Endothelial cell of umbilical vein (primary cell): ENCODE measurements around the gene CHAC2. TPM values are rescaled to one million over a fixed set of nuclear protein-coding genes. Genes with fewer than 3 reads are reported as not detected.

Experiments used
- BruUV-seq: library from RNA; stranded (reverse); fragments of 400-500 nt; replicated peaks from 2 replicates; lab custom pipeline; 2021; lab: Mats Ljungman, UMichigan
- CTCF ChIA-PET: fragments of 300-600, 350-600 bp; sonication (Branson Sonifier 250); formaldehyde crosslinking; loops from one replicate; lab custom pipeline; 2021; ENCODE audit warnings: antibody characterized with exemption, inconsistent platforms; lab: Charles Lee
- POLR2A ChIA-PET: fragments of 300-600, 350-600 bp; sonication (Branson Sonifier 250); formaldehyde crosslinking; loops from one replicate; lab custom pipeline; 2021; ENCODE audit warnings: antibody characterized with exemption, inconsistent platforms; lab: Charles Lee
- DNase-seq: peaks from one replicate; pipeline ENCODE4 v3.0.0-alpha.2; 2011; ENCODE audit warnings: low read depth, low spot score
- FAIRE-seq: peaks from 2 replicates; lab custom pipeline; 2011; peaks lifted over from hg19 to GRCh38; lab: Jason Lieb, UNC
- H2AFZ ChIP-seq: 2 replicates; pipeline ENCODE4 v1.6.0; 2012; ENCODE audit warnings: low read depth, low read length, control low read depth, inconsistent platforms
- H3K27ac ChIP-seq: 2 replicates; pipeline ENCODE4 v1.5.1; 2011; ENCODE audit warnings: low read depth, mild to moderate bottlenecking, control low read depth, low read length, moderate library complexity; ENCODE audit not compliant: insufficient read depth
- H3K27me3 ChIP-seq, 2 experiments: 2 replicates each; pipeline versions ENCODE4 v1.6.0 to v1.6.1; 2011; ENCODE audit warnings: low read length in 2 of 2, mixed read lengths in 1 of 2; ENCODE audit not compliant: control insufficient read depth in 2 of 2, insufficient read depth in 2 of 2
- H3K36me3 ChIP-seq, 2 experiments: 2 replicates in 1 of 2; 3 replicates in 1 of 2; pipeline ENCODE4 v1.5.1; 2011; ENCODE audit warnings: low read length in 2 of 2, mild to moderate bottlenecking in 1 of 2, moderate library complexity in 1 of 2; ENCODE audit not compliant: control insufficient read depth in 2 of 2, insufficient read depth in 2 of 2; ENCODE audit errors: extremely low read depth in 1 of 2
- H3K4me1 ChIP-seq: 3 replicates; pipeline ENCODE4 v1.5.1; 2011; ENCODE audit warnings: mild to moderate bottlenecking, low read length; ENCODE audit not compliant: control insufficient read depth, insufficient read depth; ENCODE audit errors: extremely low read depth
- H3K4me2 ChIP-seq: 2 replicates; pipeline ENCODE4 v1.6.1; 2011; ENCODE audit warnings: low read length, control low read depth, mixed read lengths; ENCODE audit not compliant: insufficient read depth
- H3K4me3 ChIP-seq, 3 experiments: fragments of 200-600 bp in 1 of 3; sonication (generic), shearing (Covaris generic) in 1 of 3; replicated peaks in 1 of 3; 2 replicates each; pipeline ENCODE4 v1.5.1; 2011 to 2016; ENCODE audit warnings: control low read depth in 3 of 3, low read length in 3 of 3, mild to moderate bottlenecking in 2 of 3, inconsistent platforms in 1 of 3, low read depth in 1 of 3, moderate library complexity in 1 of 3; ENCODE audit not compliant: insufficient read depth in 1 of 3
- H3K79me2 ChIP-seq: 2 replicates; pipeline ENCODE4 v1.6.0; 2012; ENCODE audit warnings: low read length, inconsistent platforms; ENCODE audit not compliant: control insufficient read depth, insufficient read depth
- H3K9ac ChIP-seq: replicated peaks from 2 replicates; pipeline ENCODE3; 2011; ENCODE audit warnings: low read length, control low read depth; ENCODE audit not compliant: insufficient read depth; ENCODE audit errors: extremely low read depth
- H3K9me1 ChIP-seq: replicated peaks from 3 replicates; pipeline ENCODE4 v1.6.0; 2011; ENCODE audit warnings: mild to moderate bottlenecking, low read length; ENCODE audit not compliant: control insufficient read depth, insufficient read depth; ENCODE audit errors: extremely low read depth
- H3K9me3 ChIP-seq: replicated peaks from 2 replicates; pipeline ENCODE4 v1.5.1; 2012; ENCODE audit warnings: low read length, inconsistent platforms; ENCODE audit not compliant: control insufficient read depth, insufficient read depth
- H4K20me1 ChIP-seq: replicated peaks from 2 replicates; pipeline ENCODE3; 2011; ENCODE audit warnings: mild to moderate bottlenecking, low read length; ENCODE audit not compliant: control insufficient read depth, insufficient read depth; ENCODE audit errors: extremely low read depth
- EZH2 ChIP-seq: IDR thresholded peaks from 2 replicates; pipeline ENCODE4 v1.6.1; 2012; ENCODE audit warnings: borderline replicate concordance, low read depth, mild to moderate bottlenecking, moderate library complexity, low read length, inconsistent platforms; ENCODE audit not compliant: severe bottlenecking
- FOS ChIP-seq: IDR thresholded peaks from 2 replicates; pipeline ENCODE4 v1.6.1; 2011; ENCODE audit warnings: mild to moderate bottlenecking, low read length, moderate library complexity, borderline replicate concordance; ENCODE audit not compliant: insufficient read depth
- GATA2 ChIP-seq: IDR thresholded peaks from 2 replicates; pipeline ENCODE4 v1.7.0; 2011; ENCODE audit warnings: low read depth, mild to moderate bottlenecking, moderate library complexity, mixed read lengths, low read length; ENCODE audit not compliant: insufficient read length, insufficient read depth
- JUN ChIP-seq: IDR thresholded peaks from 2 replicates; pipeline ENCODE4 v1.6.1; 2011; ENCODE audit warnings: borderline replicate concordance, low read depth; ENCODE audit not compliant: insufficient read length, insufficient read depth
- MYC ChIP-seq: IDR thresholded peaks from one replicate; pipeline ENCODE4 v1.6.1; 2011; ENCODE audit warnings: mild to moderate bottlenecking, low read depth, low read length
- POLR2A ChIP-seq: IDR thresholded peaks from 2 replicates; pipeline ENCODE4 v1.6.1; 2012; ENCODE audit warnings: low read depth, mild to moderate bottlenecking, control low read depth, low read length
- POLR2AphosphoS5 ChIP-seq: IDR thresholded peaks from 2 replicates; pipeline ENCODE4 v1.6.1; 2012; ENCODE audit warnings: low read depth, mild to moderate bottlenecking, control low read depth, low read length, moderate library complexity; ENCODE audit not compliant: insufficient read depth
- dilution Hi-C: fragments of 300-500 bp; cut with MboI; formaldehyde crosslinking; loops from one replicate; pipeline ENCODE4 v1.15.0; 2019; ENCODE audit warnings: low sequenced_read_pairs; ENCODE audit not compliant: extremely low pct_ligation_motif_present
- intact Hi-C: fragments of 100-400 bp; cut with micrococcal nuclease; formaldehyde crosslinking; loops from one replicate; pipeline ENCODE4 v1.10.0; 2022
- polyA plus RNA-seq, 4 experiments: library from polyadenylated mRNA; depleted of rRNA in 3 of 4; stranded (reverse) in 3 of 4; unstranded in 1 of 4; fragments of >200 nt; gene quantifications; 2 replicates each; pipeline versions ENCODE4 v1.2.1 to v1.2.3, GENCODE V29; 2011 to 2012; ENCODE audit warnings: missing spikeins in 1 of 4
- total RNA-seq: library from RNA; stranded (reverse); gene quantifications from 2 replicates; pipeline ENCODE4 v1.2.3, GENCODE V29; 2021
- TF ChIP-seq, protein P1 (sequence below): IDR thresholded peaks from 2 replicates; pipeline ENCODE4 v1.6.1; 2011; ENCODE audit not compliant: insufficient read depth, insufficient read length
- TF ChIP-seq, protein P2 (sequence below), 2 donors: IDR thresholded peaks; 1 replicate in 1 of 2; 2 replicates in 1 of 2; pipeline ENCODE4 v1.5.1; 2011; ENCODE audit warnings: low read length in 2 of 2, mild to moderate bottlenecking in 2 of 2, moderate library complexity in 2 of 2, control low read depth in 1 of 2, inconsistent platforms in 1 of 2, low read depth in 1 of 2; ENCODE audit not compliant: insufficient read depth in 1 of 2; ENCODE audit errors: extremely low read depth in 1 of 2

CHAC2 gene
- total and polyA plus RNA-seq, 2 donors (not counting 3 experiments of a cell fraction or from before 2014, with no cell fraction given), result 3.4 to 8.3 TPM

DNA sequence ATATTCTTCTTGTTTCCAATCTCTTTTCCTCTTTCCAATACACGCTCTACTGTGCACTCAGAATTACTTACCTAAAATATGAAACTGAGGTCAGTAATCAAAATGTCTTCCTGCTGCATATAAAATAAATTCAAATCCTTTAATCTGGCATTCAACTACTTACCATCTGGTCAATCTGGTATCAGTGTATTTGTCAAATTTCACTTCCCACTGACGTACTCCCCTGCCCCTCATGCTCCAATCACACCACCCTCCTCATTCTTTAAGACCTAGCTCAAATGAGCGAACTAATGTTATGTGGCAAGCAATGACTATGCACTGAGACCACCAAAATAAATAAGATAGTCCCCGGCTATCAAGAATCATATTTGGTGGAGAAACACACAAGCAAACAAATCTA is 12.5 kb downstream of the CHAC2 start:
- Histone ChIP-seq H3K9me1 (no peaks in the 10 kb centered on the region), H3K4me2 (no peak overlapping the region), H3K79me2 (peaks cover 58% of the 10 kb centered on the region), H2AFZ (no peak overlapping the region), H3K27me3 (no peaks in the 10 kb centered on the region), H3K36me3 (no peaks in the 10 kb centered on the region), H4K20me1 (no peaks in the 10 kb centered on the region), H3K9me3 (no peaks in the 10 kb centered on the region), H3K27ac (no peak overlapping the region), H3K4me1 (peaks cover 3% of the 10 kb centered on the region), H3K4me3 (no peak overlapping the region), H3K9ac (no peak overlapping the region)
- intact Hi-C loops (no loop called here), dilution Hi-C loops (no loop called here)
- no peak for TF ChIP-seq FOS
- TF ChIP-seq GATA2, result no peak
- TF ChIP-seq EZH2, result no peak
- TF ChIP-seq POLR2A, result no peak
- TF ChIP-seq POLR2AphosphoS5, result no peak
- TF ChIP-seq, protein P1, sequence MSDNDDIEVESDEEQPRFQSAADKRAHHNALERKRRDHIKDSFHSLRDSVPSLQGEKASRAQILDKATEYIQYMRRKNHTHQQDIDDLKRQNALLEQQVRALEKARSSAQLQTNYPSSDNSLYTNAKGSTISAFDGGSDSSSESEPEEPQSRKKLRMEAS, result no peak
- TF ChIP-seq JUN, result no peak
- TF ChIP-seq, protein P2, sequence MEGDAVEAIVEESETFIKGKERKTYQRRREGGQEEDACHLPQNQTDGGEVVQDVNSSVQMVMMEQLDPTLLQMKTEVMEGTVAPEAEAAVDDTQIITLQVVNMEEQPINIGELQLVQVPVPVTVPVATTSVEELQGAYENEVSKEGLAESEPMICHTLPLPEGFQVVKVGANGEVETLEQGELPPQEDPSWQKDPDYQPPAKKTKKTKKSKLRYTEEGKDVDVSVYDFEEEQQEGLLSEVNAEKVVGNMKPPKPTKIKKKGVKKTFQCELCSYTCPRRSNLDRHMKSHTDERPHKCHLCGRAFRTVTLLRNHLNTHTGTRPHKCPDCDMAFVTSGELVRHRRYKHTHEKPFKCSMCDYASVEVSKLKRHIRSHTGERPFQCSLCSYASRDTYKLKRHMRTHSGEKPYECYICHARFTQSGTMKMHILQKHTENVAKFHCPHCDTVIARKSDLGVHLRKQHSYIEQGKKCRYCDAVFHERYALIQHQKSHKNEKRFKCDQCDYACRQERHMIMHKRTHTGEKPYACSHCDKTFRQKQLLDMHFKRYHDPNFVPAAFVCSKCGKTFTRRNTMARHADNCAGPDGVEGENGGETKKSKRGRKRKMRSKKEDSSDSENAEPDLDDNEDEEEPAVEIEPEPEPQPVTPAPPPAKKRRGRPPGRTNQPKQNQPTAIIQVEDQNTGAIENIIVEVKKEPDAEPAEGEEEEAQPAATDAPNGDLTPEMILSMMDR (IDR thresholded peaks at IDR 0.05; ENCODE audit: extremely low read depth in 1 of 2, insufficient read depth in 1 of 2, low read depth in 1 of 2, low read length in 2 of 2), result no peak
- TF ChIP-seq MYC, result no peak
- no TSS peak for BruUV-seq
- DNase-seq, result no peak
- ChIA-PET CTCF (no interaction called here), POLR2A (no interaction called here)
- no peak for FAIRE-seq
